CD4-positive, alpha-beta memory T cell (primary cell): ENCODE results near the gene S100A11. TPM values are rescaled to one million over a fixed set of nuclear protein-coding genes. Genes with fewer than 3 reads are reported as not detected.
A peak's percentile ranks its signal among the peaks of the same experiment; 100 is the strongest.

Source experiments
- CTCF ChIA-PET: fragments of 350-600 bp; sonication (Branson Sonifier 250); formaldehyde crosslinking; loops from one replicate; lab custom pipeline; 2021; ENCODE audit warnings: inconsistent platforms; ENCODE audit not compliant: partially characterized antibody; lab: Charles Lee
- POLR2A ChIA-PET: fragments of 350-600 bp; sonication (Branson Sonifier 250); formaldehyde crosslinking; loops from one replicate; lab custom pipeline; 2021; ENCODE audit not compliant: partially characterized antibody; lab: Charles Lee
- DNase-seq, 5 donors: peaks; one replicate each; pipeline versions ENCODE4 v3.0.0 to v3.0.0-alpha.2; 2020 to 2022; ENCODE audit warnings: mixed read lengths in 1 of 5
- H3K27ac ChIP-seq: one replicate; pipeline ENCODE4 v1.7.0; 2013; ENCODE audit warnings: low read depth, low read length
- H3K27me3 ChIP-seq: 2 replicates; pipeline ENCODE4 v1.7.0; 2013; ENCODE audit warnings: mild to moderate bottlenecking, low read length, moderate library complexity; ENCODE audit not compliant: insufficient read depth
- H3K36me3 ChIP-seq: 2 replicates; pipeline ENCODE4 v1.7.0; 2013; ENCODE audit warnings: mild to moderate bottlenecking, low read length, moderate library complexity; ENCODE audit not compliant: insufficient read depth
- H3K4me1 ChIP-seq: 2 replicates; pipeline ENCODE4 v1.7.0; 2013; ENCODE audit warnings: mild to moderate bottlenecking, low read length, moderate library complexity; ENCODE audit not compliant: insufficient read depth
- H3K4me3 ChIP-seq, 2 donors: one replicate each; pipeline ENCODE4 v1.7.0; 2013; ENCODE audit warnings: low read length in 2 of 2, mild to moderate bottlenecking in 1 of 2
- H3K9me3 ChIP-seq, 2 donors: one replicate each; pipeline ENCODE4 v1.7.0; 2013; ENCODE audit warnings: low read length in 2 of 2, control low read depth in 1 of 2; ENCODE audit not compliant: control insufficient read depth in 1 of 2
- H3K27ac Mint-ChIP-seq, 7 donors: one replicate each; pipeline ENCODE4 v1.8.0; 2020 to 2021; ENCODE audit warnings: mixed read lengths in 7 of 7, mild to moderate bottlenecking in 6 of 7, inconsistent platforms in 3 of 7, moderate library complexity in 3 of 7
- H3K27me3 Mint-ChIP-seq, 2 donors: one replicate each; pipeline ENCODE4 v1.8.0; 2020 to 2021; ENCODE audit warnings: mixed read lengths in 2 of 2
- H3K36me3 Mint-ChIP-seq, 2 donors: one replicate each; pipeline ENCODE4 v1.8.0; 2020 to 2021; ENCODE audit warnings: mixed read lengths in 2 of 2, inconsistent platforms in 1 of 2, mild to moderate bottlenecking in 1 of 2
- H3K4me1 Mint-ChIP-seq, 4 donors: one replicate each; pipeline ENCODE4 v1.8.0; 2020 to 2021; ENCODE audit warnings: mixed read lengths in 4 of 4, mild to moderate bottlenecking in 1 of 4
- H3K4me3 Mint-ChIP-seq, 8 donors: one replicate each; pipeline ENCODE4 v1.8.0; 2020 to 2021; ENCODE audit warnings: mixed read lengths in 8 of 8, mild to moderate bottlenecking in 7 of 8, moderate library complexity in 6 of 8, inconsistent platforms in 3 of 8
- H3K9me3 Mint-ChIP-seq, 8 donors: one replicate each; pipeline ENCODE4 v1.8.0; 2020 to 2021; ENCODE audit warnings: mixed read lengths in 8 of 8, mild to moderate bottlenecking in 5 of 8, inconsistent platforms in 3 of 8, moderate library complexity in 1 of 8
- intact Hi-C: fragments of 100-400 bp; cut with micrococcal nuclease; formaldehyde crosslinking; loops from one replicate; pipeline ENCODE4 v1.15.1; 2023
- polyA plus RNA-seq, 2 donors: library from polyadenylated mRNA; unstranded; fragments of 300-500 nt; fragmentation: Illumina TruSeq; gene quantifications; one replicate each; pipeline ENCODE4 v1.2.3, GENCODE V29; 2021
- total RNA-seq, 2 experiments: library from RNA; stranded (reverse); gene quantifications; one replicate each; pipeline ENCODE4 v1.2.3, GENCODE V29; 2021

S100A11 gene
- total and polyA plus RNA-seq, 4 experiments from 2014 or later: 239 to 1,204 (median 429) TPM

GRCh38 chr1:152007047-152007446, 29.8 kb downstream of the S100A11 start:
- intact Hi-C loops: no loop called here
- POLR2A ChIA-PET: no interaction called here
- H3K4me1 ChIP-seq: no peaks in the 10 kb centered on the region
- Mint-ChIP-seq H3K36me3 (no peaks in the 10 kb centered on the region), H3K27ac (no peak overlapping the region), H3K4me1 (peaks cover 0 to 3% (median 1%) of the 10 kb centered on the region in 4 donors), H3K27me3 (no peaks in the 10 kb centered on the region), H3K4me3 (no peak overlapping the region), H3K9me3 (no peaks in the 10 kb centered on the region)
- no peaks in the 10 kb centered on the region for H3K27me3 ChIP-seq
- no peak overlapping the region for H3K27ac ChIP-seq
- no peak overlapping the region for H3K4me3 ChIP-seq
- no peak for DNase-seq
- CTCF ChIA-PET: no interaction called here
- no peaks in the 10 kb centered on the region for H3K36me3 ChIP-seq
- no peaks in the 10 kb centered on the region for H3K9me3 ChIP-seq

GRCh38 chr1:152005360-152005912, 31.4 kb downstream of the S100A11 start:
- no peaks in the 10 kb centered on the region for H3K36me3 ChIP-seq
- H3K27me3 ChIP-seq: no peaks in the 10 kb centered on the region
- intact Hi-C loops: no loop called here
- no peak for DNase-seq
- H3K9me3 Mint-ChIP-seq: no peaks in the 10 kb centered on the region
- H3K27ac ChIP-seq: no peak overlapping the region
- H3K9me3 ChIP-seq: no peaks in the 10 kb centered on the region
- H3K36me3 Mint-ChIP-seq: no peaks in the 10 kb centered on the region
- no peaks in the 10 kb centered on the region for H3K27me3 Mint-ChIP-seq
- no peaks in the 10 kb centered on the region for H3K4me1 ChIP-seq
- H3K27ac Mint-ChIP-seq: no peak overlapping the region
- peaks cover 0 to 3% (median 1%) of the 10 kb centered on the region in 4 donors for H3K4me1 Mint-ChIP-seq
- ChIA-PET CTCF (interaction anchor here (0.8 to 13.8 kb wide), 4 partner anchors 17 to 124 kb away, joined by 3 to 340 read pairs (median 194); partner anchors contain the start of gene S100A10), POLR2A (interaction anchor here (0.5 kb wide), 1 partner anchor 1435 kb away, joined by 4 read pairs; no protein-coding TSS in a partner anchor)
- no peak overlapping the region for H3K4me3 Mint-ChIP-seq
- no peak overlapping the region for H3K4me3 ChIP-seq

DNA sequence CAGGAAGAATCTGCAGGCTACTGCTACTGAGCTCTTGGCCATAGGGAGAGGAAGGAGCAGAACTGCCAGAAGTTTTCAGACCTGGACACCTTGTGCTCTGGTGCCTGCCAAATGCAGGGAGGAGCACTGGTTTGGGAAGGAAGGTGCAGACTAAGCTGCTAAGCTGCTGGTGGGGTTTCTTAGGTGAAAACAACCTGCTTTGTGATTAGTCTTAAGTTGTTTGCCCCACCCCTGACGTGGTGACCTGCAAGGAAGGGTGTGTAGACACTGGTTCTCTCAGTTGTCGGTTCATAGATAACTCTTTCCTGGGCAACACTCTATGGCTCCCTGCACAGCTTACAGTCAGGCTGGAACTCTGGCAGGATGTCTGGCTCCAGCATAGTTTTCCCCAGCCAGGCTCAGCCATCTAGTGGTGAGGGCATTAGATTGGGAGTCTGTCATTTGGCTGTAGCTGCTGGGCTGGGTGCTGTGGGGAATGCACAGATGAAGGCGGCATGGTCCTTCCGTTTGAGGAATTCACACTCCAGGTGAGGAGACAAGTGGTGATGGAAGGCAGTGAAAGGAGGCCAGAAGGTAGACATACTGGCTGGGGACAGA, 32.9 kb downstream of the S100A11 start:
- Mint-ChIP-seq H3K4me1 (peaks cover 0 to 3% (median under 1%) of the 10 kb centered on the region in 4 donors), H3K27me3 (no peaks in the 10 kb centered on the region), H3K4me3 (no peak overlapping the region), H3K36me3 (no peaks in the 10 kb centered on the region), H3K9me3 (no peaks in the 10 kb centered on the region), H3K27ac (peak overlapping the region in 3 of 7 donors; percentile 17 to 76 (median 66))
- H3K4me1 ChIP-seq: no peaks in the 10 kb centered on the region
- no peaks in the 10 kb centered on the region for H3K36me3 ChIP-seq
- H3K4me3 ChIP-seq: no peak overlapping the region
- intact Hi-C loops: no loop called here
- H3K9me3 ChIP-seq: no peaks in the 10 kb centered on the region
- CTCF ChIA-PET: interaction anchor here (0.6 to 13.8 kb wide), 15 partner anchors 8 to 455 kb away, joined by 3 to 340 read pairs (median 15); partner anchors contain the start of gene S100A10
- H3K27me3 ChIP-seq: no peaks in the 10 kb centered on the region
- H3K27ac ChIP-seq: no peak overlapping the region
- DNase-seq: no peak
- POLR2A ChIA-PET: interaction anchor here (0.6 to 1.7 kb wide), 3 partner anchors 31 to 70 kb away, joined by 3 to 4 read pairs (median 3); no protein-coding TSS in a partner anchor

- Histone ChIP-seq H3K27ac (no peak overlapping the region), H3K4me3 (no peak overlapping the region), H3K9me3 (no peaks in the 10 kb centered on the region), H3K4me1 (no peaks in the 10 kb centered on the region), H3K36me3 (no peaks in the 10 kb centered on the region), H3K27me3 (no peaks in the 10 kb centered on the region)
- intact Hi-C loops: no loop called here
- CTCF ChIA-PET: interaction anchor here (0.9 to 13.8 kb wide), 14 partner anchors 9 to 456 kb away, joined by 3 to 340 read pairs (median 20); partner anchors contain the start of genes MRPL9 and S100A10
- POLR2A ChIA-PET: interaction anchor here (0.8 to 2.6 kb wide), 3 partner anchors 32 to 69 kb away, joined by 3 to 18 read pairs (median 4); no protein-coding TSS in a partner anchor
- Mint-ChIP-seq H3K27me3 (no peaks in the 10 kb centered on the region), H3K4me1 (peaks cover 0 to 3% (median under 1%) of the 10 kb centered on the region in 4 donors), H3K4me3 (no peak overlapping the region), H3K9me3 (no peaks in the 10 kb centered on the region), H3K27ac (no peak overlapping the region), H3K36me3 (no peaks in the 10 kb centered on the region)
- no peak for DNase-seq
These were observed 33.8 kb downstream of the S100A11 start for GRCh38 chr1:152002960-152003359.

GRCh38 chr1:152001631-152002584, 34.9 kb downstream of the S100A11 start:
- H3K4me3 ChIP-seq: no peak overlapping the region
- intact Hi-C loops: loop anchor here (1.0 kb wide), 3 partner anchors 68 to 408 kb away; no protein-coding TSS in a partner anchor
- H3K9me3 Mint-ChIP-seq: no peaks in the 10 kb centered on the region
- POLR2A ChIA-PET: interaction anchor here (0.6 to 2.6 kb wide), 8 partner anchors 9 to 165 kb away, joined by 3 to 18 read pairs (median 3); partner anchors contain the start of genes S100A10 and THEM4
- H3K36me3 Mint-ChIP-seq: no peaks in the 10 kb centered on the region
- CTCF ChIA-PET: interaction anchor here (0.7 to 13.8 kb wide), 38 partner anchors 10 to 457 kb away, joined by 3 to 340 read pairs (median 6); partner anchors contain the start of genes C2CD4D, MRPL9, S100A10 and THEM4
- no peak overlapping the region for H3K4me3 Mint-ChIP-seq
- H3K4me1 ChIP-seq: no peaks in the 10 kb centered on the region
- no peaks in the 10 kb centered on the region for H3K27me3 Mint-ChIP-seq
- H3K9me3 ChIP-seq: no peaks in the 10 kb centered on the region
- no peaks in the 10 kb centered on the region for H3K27me3 ChIP-seq
- peak overlapping the region in 3 of 7 donors; percentile 36 to 60 (median 51) for H3K27ac Mint-ChIP-seq
- DNase-seq: peak; percentile 66 to 79 (median 70)
- peaks cover 0 to 3% (median under 1%) of the 10 kb centered on the region in 4 donors for H3K4me1 Mint-ChIP-seq
- H3K36me3 ChIP-seq: no peaks in the 10 kb centered on the region
- no peak overlapping the region for H3K27ac ChIP-seq

DNA sequence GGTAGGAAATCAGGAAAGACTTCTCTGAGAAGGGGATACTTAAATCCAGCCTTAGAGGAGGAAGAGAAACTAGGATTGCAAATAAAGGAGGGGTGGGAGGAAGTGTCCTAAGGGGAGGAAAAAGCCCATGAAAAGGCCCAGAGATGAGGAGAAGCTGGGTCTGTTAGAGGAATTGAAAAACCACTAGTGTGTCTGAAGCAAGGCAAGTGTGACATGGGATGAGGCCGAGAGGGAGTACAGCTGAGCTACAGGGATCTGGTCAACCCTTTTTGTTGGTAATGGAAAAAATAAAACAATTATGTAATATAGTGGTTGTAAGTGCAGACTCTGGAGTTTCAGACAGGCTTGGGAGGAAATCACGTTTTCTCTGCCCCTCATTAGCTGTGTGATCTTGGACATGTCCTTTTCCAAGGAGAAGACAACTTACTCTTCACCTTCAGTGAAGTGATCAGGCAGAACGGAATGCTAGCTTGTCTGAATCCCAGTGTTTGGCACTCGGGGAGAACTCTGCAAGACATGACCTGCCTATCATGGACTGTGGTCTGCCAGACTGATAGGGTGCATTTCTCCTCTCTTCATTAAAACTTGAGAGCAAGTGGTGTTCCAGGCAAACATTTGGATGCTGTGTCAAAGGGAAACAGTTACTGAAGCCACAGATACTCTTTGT, 35.7 kb downstream of the S100A11 start:
- Histone ChIP-seq H3K36me3 (no peaks in the 10 kb centered on the region), H3K27ac (no peak overlapping the region), H3K4me3 (no peak overlapping the region), H3K4me1 (no peaks in the 10 kb centered on the region), H3K9me3 (no peaks in the 10 kb centered on the region), H3K27me3 (no peaks in the 10 kb centered on the region)
- no peaks in the 10 kb centered on the region for H3K27me3 Mint-ChIP-seq
- no peak overlapping the region for H3K27ac Mint-ChIP-seq
- intact Hi-C loops: loop anchor here (1.0 kb wide), 3 partner anchors 67 to 407 kb away; no protein-coding TSS in a partner anchor
- H3K36me3 Mint-ChIP-seq: no peaks in the 10 kb centered on the region
- POLR2A ChIA-PET: interaction anchor here (0.7 to 2.6 kb wide), 9 partner anchors 8 to 165 kb away, joined by 3 to 18 read pairs (median 3); partner anchors contain the start of gene S100A10
- no peak for DNase-seq
- no peak overlapping the region for H3K4me3 Mint-ChIP-seq
- H3K4me1 Mint-ChIP-seq: peaks cover 0 to 3% (median under 1%) of the 10 kb centered on the region in 4 donors
- CTCF ChIA-PET: interaction anchor here (0.7 to 13.8 kb wide), 40 partner anchors 11 to 458 kb away, joined by 3 to 340 read pairs (median 5); partner anchors contain the start of genes C2CD4D, S100A10 and THEM4
- no peaks in the 10 kb centered on the region for H3K9me3 Mint-ChIP-seq
